GM10248 (cell line): ENCODE data around the gene CNIH3.

Experiments used
- CTCF ChIA-PET: fragments of 300-600 bp; sonication (Branson Sonifier 250); formaldehyde crosslinking; extraction: SDS; loops from one replicate; lab custom pipeline; 2021; ENCODE audit warnings: antibody characterized with exemption; lab: Yijun Ruan, JAX
- POLR2A ChIA-PET: fragments of 350-650 bp; sonication (Branson Sonifier 250); formaldehyde crosslinking; extraction: SDS; loops from one replicate; lab custom pipeline; 2020; ENCODE audit warnings: antibody characterized with exemption; lab: Yijun Ruan, JAX
- DNase-seq: peaks from one replicate; pipeline ENCODE4 v3.0.0; 2012; ENCODE audit errors: extremely low spot score
- TF ChIP-seq, protein P1 (sequence below): IDR thresholded peaks from 2 replicates; pipeline ENCODE4 v1.5.1; 2012; ENCODE audit warnings: mild to moderate bottlenecking, low read depth; ENCODE audit errors: extremely low read depth, missing control alignments, control extremely low read depth

CNIH3 gene

DNA sequence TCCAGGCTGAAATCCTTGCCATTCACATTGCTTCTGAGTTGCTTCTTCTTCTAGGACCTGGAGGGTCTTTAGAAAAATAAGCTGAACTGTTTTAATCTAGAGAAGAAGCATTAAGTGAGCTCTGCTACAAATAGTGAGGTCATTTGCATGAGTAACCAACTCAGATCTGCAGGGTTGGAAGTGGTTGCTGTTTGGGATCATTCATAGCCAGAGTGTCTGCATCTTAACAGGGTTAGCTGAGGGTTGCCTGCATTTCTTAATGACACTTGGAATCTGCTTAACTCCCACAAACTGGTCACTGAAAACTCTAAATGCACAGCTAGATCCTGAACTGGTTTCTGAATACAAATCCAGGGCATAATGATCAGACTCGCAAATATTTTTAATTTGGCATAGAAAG is 9.9 kb downstream of the CNIH3 start:
- ChIA-PET POLR2A (no interaction called here), CTCF (interaction anchor here (0.9 to 1.5 kb wide), 5 partner anchors 14 to 23 kb away, joined by 3 to 4 read pairs (median 4); no protein-coding TSS in a partner anchor)
- TF ChIP-seq, protein P1, sequence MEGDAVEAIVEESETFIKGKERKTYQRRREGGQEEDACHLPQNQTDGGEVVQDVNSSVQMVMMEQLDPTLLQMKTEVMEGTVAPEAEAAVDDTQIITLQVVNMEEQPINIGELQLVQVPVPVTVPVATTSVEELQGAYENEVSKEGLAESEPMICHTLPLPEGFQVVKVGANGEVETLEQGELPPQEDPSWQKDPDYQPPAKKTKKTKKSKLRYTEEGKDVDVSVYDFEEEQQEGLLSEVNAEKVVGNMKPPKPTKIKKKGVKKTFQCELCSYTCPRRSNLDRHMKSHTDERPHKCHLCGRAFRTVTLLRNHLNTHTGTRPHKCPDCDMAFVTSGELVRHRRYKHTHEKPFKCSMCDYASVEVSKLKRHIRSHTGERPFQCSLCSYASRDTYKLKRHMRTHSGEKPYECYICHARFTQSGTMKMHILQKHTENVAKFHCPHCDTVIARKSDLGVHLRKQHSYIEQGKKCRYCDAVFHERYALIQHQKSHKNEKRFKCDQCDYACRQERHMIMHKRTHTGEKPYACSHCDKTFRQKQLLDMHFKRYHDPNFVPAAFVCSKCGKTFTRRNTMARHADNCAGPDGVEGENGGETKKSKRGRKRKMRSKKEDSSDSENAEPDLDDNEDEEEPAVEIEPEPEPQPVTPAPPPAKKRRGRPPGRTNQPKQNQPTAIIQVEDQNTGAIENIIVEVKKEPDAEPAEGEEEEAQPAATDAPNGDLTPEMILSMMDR, result no peak
- DNase-seq, result no peak

- TF ChIP-seq, protein P1, result no peak
- DNase-seq, result no peak
- CTCF ChIA-PET, result interaction anchor here (3.3 kb wide), 1 partner anchor 15 kb away, joined by 17 read pairs; no protein-coding TSS in a partner anchor
- POLR2A ChIA-PET, result no interaction called here
These were observed 13.8 kb downstream of the CNIH3 start for GRCh38 chr1:224629965-224630364.

- ChIA-PET CTCF (interaction anchor here (0.8 to 3.3 kb wide), 4 partner anchors 9 to 172 kb away, joined by 3 to 17 read pairs (median 4); no protein-coding TSS in a partner anchor), POLR2A (no interaction called here)
- TF ChIP-seq, protein P1, result no peak
- DNase-seq, result no peak
These were observed 15.5 kb downstream of the CNIH3 start for GRCh38 chr1:224631462-224632115.

DNA sequence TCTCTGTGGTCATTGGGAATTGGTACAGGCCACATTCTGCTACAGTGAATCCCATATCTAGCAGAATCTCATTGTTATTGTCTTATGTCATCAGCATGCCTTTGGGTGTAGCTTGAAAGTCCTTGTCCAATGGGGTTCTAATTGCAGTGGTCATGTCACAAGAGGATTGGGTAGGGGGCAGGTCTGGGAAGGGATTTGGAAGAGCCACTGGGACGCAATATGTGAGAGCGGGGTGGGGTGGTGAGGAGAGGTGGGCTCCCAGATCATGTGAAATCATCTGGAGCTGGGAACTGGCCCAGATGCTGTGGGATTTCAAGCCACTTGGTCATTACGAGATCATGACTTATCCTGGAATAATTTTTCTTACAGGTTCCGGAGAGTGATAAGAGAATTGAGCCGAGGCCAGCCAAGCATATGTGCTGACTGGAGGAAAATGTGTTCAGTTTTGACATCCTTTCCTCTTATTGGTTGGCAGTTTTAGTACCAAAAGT is 16.3 kb downstream of the CNIH3 start:
- ChIA-PET CTCF (interaction anchor here (1.0 to 3.3 kb wide), 4 partner anchors 10 to 219 kb away, joined by 3 to 17 read pairs (median 4); no protein-coding TSS in a partner anchor), POLR2A (no interaction called here)
- TF ChIP-seq, protein P1, result no peak
- DNase-seq, result no peak

- CTCF ChIA-PET, result interaction anchor here (1.0 to 3.3 kb wide), 5 partner anchors 10 to 289 kb away, joined by 3 to 17 read pairs (median 4); no protein-coding TSS in a partner anchor
- no peak for DNase-seq
- TF ChIP-seq, protein P1, result no peak
- POLR2A ChIA-PET, result no interaction called here
These were observed 16.8 kb downstream of the CNIH3 start for GRCh38 chr1:224632921-224633321.

GRCh38 chr1:224635356-224635755 is 19.2 kb downstream of the CNIH3 start:
- CTCF ChIA-PET, result interaction anchor here (1.0 to 1.9 kb wide), 3 partner anchors 9 to 215 kb away, joined by 3 to 9 read pairs (median 3); no protein-coding TSS in a partner anchor
- TF ChIP-seq, protein P1, result no peak
- POLR2A ChIA-PET, result no interaction called here
- DNase-seq, result no peak
